Measurements from ENCODE around the gene ITLN1.
"Not testable (repeated sequence)": the region's sequence is repeated elsewhere in the genome, so short reads cannot be mapped to it uniquely, and the experiment has no call there.

Gene ITLN1

GRCh38 chr1:160905617-160905989 is 20.6 kb upstream of the ITLN1 start:
- Histone ChIP-seq H3K27ac (ENCODE audit: low read depth, low read length, severe bottlenecking) (peak overlapping the region; percentile 80), H3K9me3 (ENCODE audit: control insufficient read depth, low read length) (no peaks in the 10 kb centered on the region), H3K4me1 (ENCODE audit: control insufficient read depth, insufficient read depth, low read length, poor library complexity, severe bottlenecking) (peaks cover 2% of the 10 kb centered on the region), H3K4me3 (ENCODE audit: extremely low read depth, insufficient read depth, low read length, poor library complexity, severe bottlenecking) (no peak overlapping the region), H3K36me3 (ENCODE audit: control insufficient read depth, insufficient read depth, low read length) (no peaks in the 10 kb centered on the region)
- WGBS, 2 experiments (ENCODE audit: insufficient coverage in 2 of 2): 85 to 100% methylated on average over 1 to 2 of the region's 4 CpGs

- Histone ChIP-seq H3K36me3 (ENCODE audit: control insufficient read depth, insufficient read depth, low read length) (no peaks in the 10 kb centered on the region), H3K4me3 (ENCODE audit: extremely low read depth, insufficient read depth, low read length, poor library complexity, severe bottlenecking) (no peak overlapping the region), H3K27ac (ENCODE audit: low read depth, low read length, severe bottlenecking) (peak overlapping the region; percentile 80), H3K4me1 (ENCODE audit: control insufficient read depth, insufficient read depth, low read length, poor library complexity, severe bottlenecking) (peaks cover 2% of the 10 kb centered on the region), H3K9me3 (ENCODE audit: control insufficient read depth, low read length) (no peaks in the 10 kb centered on the region)
- 61 to 77% methylated on average over 7 of the region's 8 CpGs for WGBS, 2 experiments (ENCODE audit: insufficient coverage in 2 of 2)
Observed at GRCh38 chr1:160904783-160905616, 20.0 kb upstream of the ITLN1 start.

DNA sequence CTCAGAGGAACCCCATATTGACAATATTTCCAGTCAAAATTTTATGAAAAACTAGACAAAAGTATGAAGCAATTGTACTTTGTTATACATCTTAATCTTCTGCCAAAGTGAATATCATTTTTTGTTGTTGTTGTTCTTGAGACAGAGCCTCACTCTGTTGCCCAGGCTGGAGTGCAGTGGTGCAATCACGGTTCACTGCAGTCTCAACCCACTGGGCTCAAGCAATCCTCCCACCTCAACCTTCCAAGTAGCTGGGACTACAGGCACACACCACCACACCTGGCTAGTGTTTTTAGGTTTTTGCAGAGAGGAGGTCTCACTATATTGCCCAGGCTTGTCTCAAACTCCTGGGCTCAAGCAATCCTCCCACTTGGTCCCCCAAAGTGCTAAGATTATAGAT is 17.3 kb upstream of the ITLN1 start:
- not testable (repeated sequence) for H3K36me3 ChIP-seq (ENCODE audit: control insufficient read depth, insufficient read depth, low read length); H3K4me1 ChIP-seq (ENCODE audit: control insufficient read depth, insufficient read depth, low read length, poor library complexity, severe bottlenecking); H3K9me3 ChIP-seq (ENCODE audit: control insufficient read depth, low read length); H3K27ac ChIP-seq (ENCODE audit: low read depth, low read length, severe bottlenecking); H3K4me3 ChIP-seq (ENCODE audit: extremely low read depth, insufficient read depth, low read length, poor library complexity, severe bottlenecking)
- 60% methylated on average over 1 of the region's 1 CpG; no CpG with 5 or more reads in 1 of the 2 experiments for WGBS, 2 experiments (ENCODE audit: insufficient coverage in 2 of 2)

- no peaks in the 10 kb centered on the region for H3K9me3 ChIP-seq (ENCODE audit: control insufficient read depth, low read length)
- no peaks in the 10 kb centered on the region for H3K36me3 ChIP-seq (ENCODE audit: control insufficient read depth, insufficient read depth, low read length)
- H3K4me3 ChIP-seq (ENCODE audit: extremely low read depth, insufficient read depth, low read length, poor library complexity, severe bottlenecking): no peak overlapping the region
- H3K27ac ChIP-seq (ENCODE audit: low read depth, low read length, severe bottlenecking): no peak overlapping the region
- 90 to 93% methylated on average over 2 of the region's 2 CpGs for WGBS, 2 experiments (ENCODE audit: insufficient coverage in 2 of 2)
- peaks cover 2% of the 10 kb centered on the region for H3K4me1 ChIP-seq (ENCODE audit: control insufficient read depth, insufficient read depth, low read length, poor library complexity, severe bottlenecking)
Observed at GRCh38 chr1:160901768-160902167, 16.8 kb upstream of the ITLN1 start.

- H3K27ac ChIP-seq (ENCODE audit: low read depth, low read length, severe bottlenecking); H3K4me3 ChIP-seq (ENCODE audit: extremely low read depth, insufficient read depth, low read length, poor library complexity, severe bottlenecking); H3K36me3 ChIP-seq (ENCODE audit: control insufficient read depth, insufficient read depth, low read length); H3K9me3 ChIP-seq (ENCODE audit: control insufficient read depth, low read length); H3K4me1 ChIP-seq (ENCODE audit: control insufficient read depth, insufficient read depth, low read length, poor library complexity, severe bottlenecking): not testable (repeated sequence)
- WGBS, 2 experiments (ENCODE audit: insufficient coverage in 2 of 2): 57 to 71% methylated on average over 1 to 2 of the region's 3 CpGs
Observed at GRCh38 chr1:160900683-160901082, 15.7 kb upstream of the ITLN1 start.

DNA sequence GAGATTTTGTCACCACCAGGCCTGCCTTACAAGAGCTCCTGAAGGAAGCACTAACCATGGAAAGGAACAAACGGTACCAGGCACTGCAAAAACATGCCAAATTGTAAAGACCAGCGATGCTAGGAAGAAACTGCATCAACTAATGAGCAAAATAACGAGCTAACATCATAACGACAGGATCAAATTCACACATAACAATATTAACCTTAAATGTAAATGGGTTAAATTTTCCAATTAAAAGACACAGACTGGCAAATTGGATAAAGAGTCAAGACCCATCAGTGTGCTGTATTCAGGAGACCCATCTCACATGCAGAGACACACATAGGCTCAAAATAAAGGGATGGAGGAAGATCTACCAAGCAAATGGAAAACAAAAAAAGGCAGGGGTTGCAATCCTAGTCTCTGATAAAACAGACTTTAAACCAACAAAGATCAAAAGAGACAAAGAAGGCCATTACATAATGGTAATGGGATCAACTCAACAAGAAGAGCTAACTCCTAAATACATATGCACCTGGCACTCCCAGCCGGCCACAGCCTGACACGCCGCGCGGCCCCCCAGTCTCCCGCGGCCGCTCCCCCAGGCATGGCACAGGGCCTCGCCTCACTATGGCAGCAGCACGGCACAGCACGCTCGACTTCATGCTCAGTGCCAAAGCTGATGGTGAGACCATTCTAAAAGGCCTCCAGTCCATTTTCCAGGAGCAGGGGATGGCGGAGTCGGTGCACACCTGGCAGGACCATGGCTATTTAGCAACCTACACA is 9.6 kb upstream of the ITLN1 start:
- H3K9me3 ChIP-seq (ENCODE audit: control insufficient read depth, low read length); H3K36me3 ChIP-seq (ENCODE audit: control insufficient read depth, insufficient read depth, low read length); H3K4me1 ChIP-seq (ENCODE audit: control insufficient read depth, insufficient read depth, low read length, poor library complexity, severe bottlenecking); H3K27ac ChIP-seq (ENCODE audit: low read depth, low read length, severe bottlenecking); H3K4me3 ChIP-seq (ENCODE audit: extremely low read depth, insufficient read depth, low read length, poor library complexity, severe bottlenecking): not testable (repeated sequence)
- 74 to 93% methylated on average over 2 to 13 of the region's 18 CpGs for WGBS, 2 experiments (ENCODE audit: insufficient coverage in 2 of 2)

- Histone ChIP-seq H3K4me1 (ENCODE audit: control insufficient read depth, insufficient read depth, low read length, poor library complexity, severe bottlenecking) (no peaks in the 10 kb centered on the region), H3K36me3 (ENCODE audit: control insufficient read depth, insufficient read depth, low read length) (no peaks in the 10 kb centered on the region), H3K27ac (ENCODE audit: low read depth, low read length, severe bottlenecking) (no peak overlapping the region), H3K9me3 (ENCODE audit: control insufficient read depth, low read length) (no peaks in the 10 kb centered on the region), H3K4me3 (ENCODE audit: extremely low read depth, insufficient read depth, low read length, poor library complexity, severe bottlenecking) (no peak overlapping the region)
- WGBS, 2 experiments (ENCODE audit: insufficient coverage in 2 of 2): no CpG with 5 or more reads among the region's 2 CpGs
Observed at GRCh38 chr1:160891474-160891873, 6.5 kb upstream of the ITLN1 start.

GRCh38 chr1:160888926-160889325 is 3.9 kb upstream of the ITLN1 start:
- WGBS, 2 experiments (ENCODE audit: insufficient coverage in 2 of 2): 42% methylated on average over 2 of the region's 2 CpGs; no CpG with 5 or more reads in 1 of the 2 experiments
- H3K9me3 ChIP-seq (ENCODE audit: control insufficient read depth, low read length): no peaks in the 10 kb centered on the region
- H3K36me3 ChIP-seq (ENCODE audit: control insufficient read depth, insufficient read depth, low read length): no peaks in the 10 kb centered on the region
- H3K27ac ChIP-seq (ENCODE audit: low read depth, low read length, severe bottlenecking): no peak overlapping the region
- H3K4me1 ChIP-seq (ENCODE audit: control insufficient read depth, insufficient read depth, low read length, poor library complexity, severe bottlenecking): no peaks in the 10 kb centered on the region
- no peak overlapping the region for H3K4me3 ChIP-seq (ENCODE audit: extremely low read depth, insufficient read depth, low read length, poor library complexity, severe bottlenecking)

GRCh38 chr1:160887071-160887470 is 2.1 kb upstream of the ITLN1 start:
- no peaks in the 10 kb centered on the region for H3K36me3 ChIP-seq (ENCODE audit: control insufficient read depth, insufficient read depth, low read length)
- no peaks in the 10 kb centered on the region for H3K4me1 ChIP-seq (ENCODE audit: control insufficient read depth, insufficient read depth, low read length, poor library complexity, severe bottlenecking)
- no peak overlapping the region for H3K27ac ChIP-seq (ENCODE audit: low read depth, low read length, severe bottlenecking)
- no peak overlapping the region for H3K4me3 ChIP-seq (ENCODE audit: extremely low read depth, insufficient read depth, low read length, poor library complexity, severe bottlenecking)
- 100% methylated on average over 1 of the region's 2 CpGs for WGBS, 2 experiments (ENCODE audit: insufficient coverage in 2 of 2)
- H3K9me3 ChIP-seq (ENCODE audit: control insufficient read depth, low read length): no peaks in the 10 kb centered on the region

DNA sequence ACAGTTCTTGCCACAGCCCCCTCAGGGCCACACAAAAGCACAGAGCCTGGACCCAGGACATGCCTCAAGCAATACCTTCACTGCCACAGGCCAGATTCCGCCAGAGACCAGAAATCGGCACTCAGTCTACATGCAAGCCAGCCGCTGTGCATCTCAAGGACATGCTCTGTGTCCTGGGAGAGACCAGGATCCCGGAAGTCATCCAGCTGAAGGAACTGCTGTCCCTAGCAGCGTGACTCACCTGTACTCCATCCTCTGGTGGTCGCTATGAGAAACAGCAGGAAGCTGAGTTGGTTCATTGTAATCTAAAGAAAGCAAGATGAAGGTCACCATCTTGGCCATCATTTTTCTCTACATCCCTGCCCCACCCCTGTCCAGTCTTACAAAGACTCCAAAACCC is 401 bp downstream of the ITLN1 start:
- WGBS, 2 experiments (ENCODE audit: insufficient coverage in 2 of 2): 69 to 100% methylated on average over 3 to 6 of the region's 6 CpGs
- Histone ChIP-seq H3K36me3 (ENCODE audit: control insufficient read depth, insufficient read depth, low read length) (no peaks in the 10 kb centered on the region), H3K4me3 (ENCODE audit: extremely low read depth, insufficient read depth, low read length, poor library complexity, severe bottlenecking) (no peak overlapping the region), H3K27ac (ENCODE audit: low read depth, low read length, severe bottlenecking) (no peak overlapping the region), H3K9me3 (ENCODE audit: control insufficient read depth, low read length) (no peaks in the 10 kb centered on the region), H3K4me1 (ENCODE audit: control insufficient read depth, insufficient read depth, low read length, poor library complexity, severe bottlenecking) (no peaks in the 10 kb centered on the region)

Measured in mesodermal cell (in vitro differentiated cells).